Duodenal mucosa (tissue), 2 donors: Measurements from ENCODE around the gene C13orf42.

Experiments used
- H3K27ac ChIP-seq: one replicate; pipeline ENCODE4 v1.7.0; 2013; ENCODE audit warnings: low read depth, low read length
- H3K27me3 ChIP-seq, 2 donors: one replicate each; pipeline ENCODE4 v1.7.0; 2013; ENCODE audit warnings: low read length in 2 of 2, control low read depth in 1 of 2; ENCODE audit not compliant: insufficient read depth in 2 of 2, control insufficient read depth in 1 of 2
- H3K36me3 ChIP-seq, 2 donors: one replicate each; pipeline ENCODE4 v1.7.0; 2013; ENCODE audit warnings: low read length in 2 of 2, control low read depth in 1 of 2; ENCODE audit not compliant: insufficient read depth in 2 of 2, control insufficient read depth in 1 of 2
- H3K4me1 ChIP-seq, 2 donors: one replicate each; pipeline ENCODE4 v1.7.0; 2013; ENCODE audit warnings: low read length in 2 of 2, control low read depth in 1 of 2; ENCODE audit not compliant: insufficient read depth in 2 of 2, control insufficient read depth in 1 of 2
- H3K4me3 ChIP-seq, 2 donors: one replicate each; pipeline ENCODE4 v1.7.0; 2013; ENCODE audit warnings: low read length in 2 of 2, low read depth in 1 of 2
- H3K9ac ChIP-seq, 2 donors: one replicate each; pipeline ENCODE4 v1.7.0; 2013; ENCODE audit warnings: low read length in 2 of 2, low read depth in 1 of 2
- H3K9me3 ChIP-seq, 2 donors: one replicate each; pipeline ENCODE4 v1.7.0; 2013; ENCODE audit warnings: low read length in 2 of 2, control low read depth in 1 of 2; ENCODE audit not compliant: control insufficient read depth in 1 of 2

C13orf42 gene

DNA sequence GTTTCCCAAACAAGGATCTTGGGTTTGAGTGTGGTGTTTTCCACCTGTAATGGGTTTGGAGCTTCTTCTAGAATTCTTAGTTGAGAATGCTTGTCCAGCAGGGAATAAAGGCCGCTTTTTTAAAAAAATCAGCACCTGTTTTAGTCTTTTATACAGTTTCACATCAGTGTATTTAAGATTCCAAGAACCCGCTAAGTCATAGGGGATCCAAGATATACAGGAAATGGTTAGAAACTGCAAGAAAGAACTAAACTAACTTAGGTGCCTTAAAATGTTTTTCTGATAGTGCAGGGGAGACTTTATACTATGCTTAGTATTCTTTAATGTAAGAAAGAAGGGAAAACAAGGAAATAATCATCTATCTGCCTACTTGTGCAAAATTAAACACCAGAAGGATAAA is 74.7 kb downstream of the C13orf42 start:
- Histone ChIP-seq H3K27ac (no peak overlapping the region), H3K27me3 (no peaks in the 10 kb centered on the region), H3K4me1 (no peaks in the 10 kb centered on the region), H3K9me3 (no peaks in the 10 kb centered on the region), H3K36me3 (no peaks in the 10 kb centered on the region), H3K4me3 (no peak overlapping the region), H3K9ac (no peak overlapping the region)

GRCh38 chr13:51035978-51036377 is 75.1 kb downstream of the C13orf42 start:
- Histone ChIP-seq H3K36me3 (no peaks in the 10 kb centered on the region), H3K9ac (no peak overlapping the region), H3K27ac (no peak overlapping the region), H3K9me3 (no peaks in the 10 kb centered on the region), H3K27me3 (no peaks in the 10 kb centered on the region), H3K4me3 (no peak overlapping the region), H3K4me1 (no peaks in the 10 kb centered on the region)

DNA sequence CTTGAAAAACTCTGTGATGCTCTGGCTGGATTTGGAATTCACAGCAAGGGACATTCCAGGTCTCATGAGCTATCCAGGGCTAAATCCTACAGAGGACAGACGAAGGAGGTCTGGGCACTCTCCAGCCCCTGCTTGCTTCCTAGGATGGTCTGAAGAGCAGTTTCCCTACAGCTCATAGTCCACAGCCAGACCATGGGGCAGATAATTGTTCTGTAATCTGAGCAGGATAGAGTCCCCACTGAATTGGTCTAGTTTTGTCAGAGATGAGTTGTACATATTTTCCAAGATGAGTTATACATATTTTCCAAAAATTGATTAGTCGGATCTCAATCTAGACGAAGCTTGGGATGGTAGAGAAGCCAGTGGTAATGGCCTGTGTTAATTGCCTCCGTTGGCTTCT is 75.6 kb downstream of the C13orf42 start:
- Histone ChIP-seq H3K27me3 (no peaks in the 10 kb centered on the region), H3K9ac (no peak overlapping the region), H3K36me3 (no peaks in the 10 kb centered on the region), H3K4me3 (no peak overlapping the region), H3K4me1 (no peaks in the 10 kb centered on the region), H3K9me3 (no peaks in the 10 kb centered on the region), H3K27ac (no peak overlapping the region)

GRCh38 chr13:51034906-51035305 is 76.2 kb downstream of the C13orf42 start:
- Histone ChIP-seq H3K36me3 (no peaks in the 10 kb centered on the region), H3K27ac (no peak overlapping the region)

DNA sequence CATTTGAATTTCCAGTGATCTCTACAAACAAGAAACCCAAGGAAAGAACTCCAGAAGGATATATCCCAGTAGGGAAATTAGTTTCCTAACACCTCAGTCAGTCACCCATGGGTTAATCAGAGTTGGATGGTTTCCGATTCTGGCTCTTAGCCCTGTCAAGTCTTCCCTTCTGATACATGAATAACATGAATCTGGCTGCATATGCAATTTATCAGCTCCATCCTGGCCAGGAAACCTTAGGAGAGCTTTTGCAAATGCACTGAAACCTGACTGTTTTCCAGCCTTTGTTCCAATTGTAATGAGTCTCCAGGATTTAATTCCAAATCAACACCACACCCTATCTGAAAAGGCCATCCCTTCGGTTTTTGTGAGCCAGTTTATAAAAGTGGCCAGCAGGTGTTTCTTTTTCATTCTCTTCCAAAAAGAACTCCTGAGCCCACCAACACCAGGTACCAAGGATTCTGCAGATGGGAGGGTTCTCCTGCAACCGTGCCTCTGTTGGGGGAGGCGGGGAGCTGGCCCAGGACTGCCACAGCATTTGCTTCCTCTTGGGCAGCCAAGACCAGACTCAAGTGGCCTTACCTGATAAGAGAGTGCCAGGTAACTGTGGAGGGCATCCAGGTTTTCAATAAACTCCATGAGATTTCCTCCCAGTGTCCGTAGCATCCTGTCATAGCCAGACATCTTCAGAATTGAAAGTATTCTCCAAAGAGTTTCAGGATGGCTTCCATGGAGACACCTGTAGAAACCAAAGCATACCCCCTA is 77.5 kb downstream of the C13orf42 start:
- H3K27me3 ChIP-seq = no peaks in the 10 kb centered on the region
- no peak overlapping the region for H3K9ac ChIP-seq
- no peak overlapping the region for H3K4me3 ChIP-seq
- no peaks in the 10 kb centered on the region for H3K36me3 ChIP-seq
- no peaks in the 10 kb centered on the region for H3K4me1 ChIP-seq
- no peaks in the 10 kb centered on the region for H3K9me3 ChIP-seq
- no peak overlapping the region for H3K27ac ChIP-seq

More at GRCh38 chr13:51034906-51035305, 76.2 kb downstream of the C13orf42 start:
- Histone ChIP-seq H3K9me3 (no peaks in the 10 kb centered on the region), H3K27me3 (no peaks in the 10 kb centered on the region), H3K4me3 (no peak overlapping the region), H3K9ac (no peak overlapping the region), H3K4me1 (no peaks in the 10 kb centered on the region)

DNA sequence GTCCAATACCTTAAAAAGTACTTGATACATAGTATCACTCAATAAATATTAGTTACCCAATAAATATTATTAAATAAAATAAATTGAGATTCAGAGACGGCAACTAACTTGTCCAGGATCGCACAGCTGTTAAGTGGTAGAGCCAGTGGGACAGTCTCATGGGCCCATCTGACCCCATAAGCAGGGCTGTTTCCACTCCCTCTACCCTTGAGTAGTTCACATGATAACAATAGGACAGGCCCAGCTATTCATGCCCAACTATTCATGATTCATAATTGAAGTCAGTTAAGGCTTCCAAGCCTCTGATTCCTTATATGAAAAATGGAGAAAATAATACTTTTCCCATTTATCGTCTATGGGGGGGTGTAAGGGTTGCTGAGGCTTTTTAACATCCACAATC is 78.2 kb downstream of the C13orf42 start:
- no peaks in the 10 kb centered on the region for H3K27me3 ChIP-seq
- H3K27ac ChIP-seq = no peak overlapping the region
- no peak overlapping the region for H3K9ac ChIP-seq
- no peaks in the 10 kb centered on the region for H3K9me3 ChIP-seq
- H3K4me3 ChIP-seq = no peak overlapping the region
- no peaks in the 10 kb centered on the region for H3K36me3 ChIP-seq
- no peaks in the 10 kb centered on the region for H3K4me1 ChIP-seq
